Keratinocyte (primary cell): ENCODE results near the gene CTSZ.

ENCODE experiments used
- EZH2 ChIP-seq: IDR thresholded peaks from one replicate; pipeline ENCODE4 v1.6.1; 2012; ENCODE audit warnings: inconsistent platforms, mild to moderate bottlenecking, low read length, moderate library complexity
- TF ChIP-seq, protein P1 (sequence below), 3 experiments: IDR thresholded peaks in 1 of 3; conservative IDR thresholded peaks in 1 of 3; optimal IDR thresholded peaks in 1 of 3; 2 replicates in 2 of 3; 3 replicates in 1 of 3; pipeline versions ENCODE3 to v1.5.1; 2011; ENCODE audit warnings: low read length in 3 of 3, mild to moderate bottlenecking in 3 of 3, moderate library complexity in 2 of 3, control low read depth in 1 of 3, inconsistent platforms in 1 of 3; ENCODE audit not compliant: insufficient read depth in 2 of 3; ENCODE audit errors: extremely low read depth in 1 of 3

DNA sequence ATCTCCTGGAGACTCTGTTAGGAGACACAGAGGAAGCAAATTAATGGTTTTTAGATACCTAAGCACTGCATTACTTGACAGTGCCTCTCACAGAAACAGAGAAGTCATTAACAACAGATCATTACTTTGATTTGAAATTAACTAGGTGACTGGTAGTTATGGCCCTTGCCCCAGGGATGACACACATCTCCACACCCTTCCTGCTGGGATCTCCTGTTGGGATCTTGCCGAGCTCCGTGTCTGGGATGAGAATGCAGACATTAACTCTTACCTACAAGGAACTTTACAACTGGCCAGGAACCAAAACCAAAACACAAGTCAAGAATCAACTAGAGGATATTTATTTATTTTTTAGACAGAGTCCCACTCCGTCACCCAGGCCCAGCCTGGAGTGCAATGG lies 37.7 kb upstream of the CTSZ start:
- TF ChIP-seq, protein P1, sequence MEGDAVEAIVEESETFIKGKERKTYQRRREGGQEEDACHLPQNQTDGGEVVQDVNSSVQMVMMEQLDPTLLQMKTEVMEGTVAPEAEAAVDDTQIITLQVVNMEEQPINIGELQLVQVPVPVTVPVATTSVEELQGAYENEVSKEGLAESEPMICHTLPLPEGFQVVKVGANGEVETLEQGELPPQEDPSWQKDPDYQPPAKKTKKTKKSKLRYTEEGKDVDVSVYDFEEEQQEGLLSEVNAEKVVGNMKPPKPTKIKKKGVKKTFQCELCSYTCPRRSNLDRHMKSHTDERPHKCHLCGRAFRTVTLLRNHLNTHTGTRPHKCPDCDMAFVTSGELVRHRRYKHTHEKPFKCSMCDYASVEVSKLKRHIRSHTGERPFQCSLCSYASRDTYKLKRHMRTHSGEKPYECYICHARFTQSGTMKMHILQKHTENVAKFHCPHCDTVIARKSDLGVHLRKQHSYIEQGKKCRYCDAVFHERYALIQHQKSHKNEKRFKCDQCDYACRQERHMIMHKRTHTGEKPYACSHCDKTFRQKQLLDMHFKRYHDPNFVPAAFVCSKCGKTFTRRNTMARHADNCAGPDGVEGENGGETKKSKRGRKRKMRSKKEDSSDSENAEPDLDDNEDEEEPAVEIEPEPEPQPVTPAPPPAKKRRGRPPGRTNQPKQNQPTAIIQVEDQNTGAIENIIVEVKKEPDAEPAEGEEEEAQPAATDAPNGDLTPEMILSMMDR (optimal IDR thresholded peaks at IDR 0.05 in 1 of 3, IDR thresholded peaks at IDR 0.05 in 1 of 3, conservative IDR thresholded peaks at IDR 0.05 in 1 of 3; ENCODE audit: extremely low read depth in 1 of 3, insufficient read depth in 2 of 3, low read length in 3 of 3): no peak
- TF ChIP-seq EZH2: no peak
